Endothelial cell of umbilical vein (primary cell): ENCODE results near the gene GFAP. TPM values are rescaled to one million over a fixed set of nuclear protein-coding genes. Genes with fewer than 3 reads are reported as not detected.

ENCODE experiments used
- BruUV-seq: library from RNA; stranded (reverse); fragments of 400-500 nt; replicated peaks from 2 replicates; lab custom pipeline; 2021; lab: Mats Ljungman, UMichigan
- CTCF ChIA-PET: fragments of 300-600, 350-600 bp; sonication (Branson Sonifier 250); formaldehyde crosslinking; loops from one replicate; lab custom pipeline; 2021; ENCODE audit warnings: antibody characterized with exemption, inconsistent platforms; lab: Charles Lee
- POLR2A ChIA-PET: fragments of 300-600, 350-600 bp; sonication (Branson Sonifier 250); formaldehyde crosslinking; loops from one replicate; lab custom pipeline; 2021; ENCODE audit warnings: antibody characterized with exemption, inconsistent platforms; lab: Charles Lee
- DNase-seq: peaks from one replicate; pipeline ENCODE4 v3.0.0-alpha.2; 2011; ENCODE audit warnings: low read depth, low spot score
- FAIRE-seq: peaks from 2 replicates; lab custom pipeline; 2011; peaks lifted over from hg19 to GRCh38; lab: Jason Lieb, UNC
- H2AFZ ChIP-seq: 2 replicates; pipeline ENCODE4 v1.6.0; 2012; ENCODE audit warnings: low read depth, low read length, control low read depth, inconsistent platforms
- H3K27ac ChIP-seq: 2 replicates; pipeline ENCODE4 v1.5.1; 2011; ENCODE audit warnings: low read depth, mild to moderate bottlenecking, control low read depth, low read length, moderate library complexity; ENCODE audit not compliant: insufficient read depth
- H3K27me3 ChIP-seq, 2 experiments: 2 replicates each; pipeline versions ENCODE4 v1.6.0 to v1.6.1; 2011; ENCODE audit warnings: low read length in 2 of 2, mixed read lengths in 1 of 2; ENCODE audit not compliant: control insufficient read depth in 2 of 2, insufficient read depth in 2 of 2
- H3K36me3 ChIP-seq, 2 experiments: 2 replicates in 1 of 2; 3 replicates in 1 of 2; pipeline ENCODE4 v1.5.1; 2011; ENCODE audit warnings: low read length in 2 of 2, mild to moderate bottlenecking in 1 of 2, moderate library complexity in 1 of 2; ENCODE audit not compliant: control insufficient read depth in 2 of 2, insufficient read depth in 2 of 2; ENCODE audit errors: extremely low read depth in 1 of 2
- H3K4me1 ChIP-seq: 3 replicates; pipeline ENCODE4 v1.5.1; 2011; ENCODE audit warnings: mild to moderate bottlenecking, low read length; ENCODE audit not compliant: control insufficient read depth, insufficient read depth; ENCODE audit errors: extremely low read depth
- H3K4me2 ChIP-seq: 2 replicates; pipeline ENCODE4 v1.6.1; 2011; ENCODE audit warnings: low read length, control low read depth, mixed read lengths; ENCODE audit not compliant: insufficient read depth
- H3K4me3 ChIP-seq, 3 experiments: fragments of 200-600 bp in 1 of 3; sonication (generic), shearing (Covaris generic) in 1 of 3; replicated peaks in 1 of 3; 2 replicates each; pipeline ENCODE4 v1.5.1; 2011 to 2016; ENCODE audit warnings: control low read depth in 3 of 3, low read length in 3 of 3, mild to moderate bottlenecking in 2 of 3, inconsistent platforms in 1 of 3, low read depth in 1 of 3, moderate library complexity in 1 of 3; ENCODE audit not compliant: insufficient read depth in 1 of 3
- H3K79me2 ChIP-seq: 2 replicates; pipeline ENCODE4 v1.6.0; 2012; ENCODE audit warnings: low read length, inconsistent platforms; ENCODE audit not compliant: control insufficient read depth, insufficient read depth
- H3K9ac ChIP-seq: replicated peaks from 2 replicates; pipeline ENCODE3; 2011; ENCODE audit warnings: low read length, control low read depth; ENCODE audit not compliant: insufficient read depth; ENCODE audit errors: extremely low read depth
- H3K9me1 ChIP-seq: replicated peaks from 3 replicates; pipeline ENCODE4 v1.6.0; 2011; ENCODE audit warnings: mild to moderate bottlenecking, low read length; ENCODE audit not compliant: control insufficient read depth, insufficient read depth; ENCODE audit errors: extremely low read depth
- H3K9me3 ChIP-seq: replicated peaks from 2 replicates; pipeline ENCODE4 v1.5.1; 2012; ENCODE audit warnings: low read length, inconsistent platforms; ENCODE audit not compliant: control insufficient read depth, insufficient read depth
- H4K20me1 ChIP-seq: replicated peaks from 2 replicates; pipeline ENCODE3; 2011; ENCODE audit warnings: mild to moderate bottlenecking, low read length; ENCODE audit not compliant: control insufficient read depth, insufficient read depth; ENCODE audit errors: extremely low read depth
- CTCF ChIP-seq, 2 donors: IDR thresholded peaks; 1 replicate in 1 of 2; 2 replicates in 1 of 2; pipeline ENCODE4 v1.5.1; 2011; ENCODE audit warnings: low read length in 2 of 2, mild to moderate bottlenecking in 2 of 2, moderate library complexity in 2 of 2, control low read depth in 1 of 2, inconsistent platforms in 1 of 2, low read depth in 1 of 2; ENCODE audit not compliant: insufficient read depth in 1 of 2; ENCODE audit errors: extremely low read depth in 1 of 2
- EZH2 ChIP-seq: IDR thresholded peaks from 2 replicates; pipeline ENCODE4 v1.6.1; 2012; ENCODE audit warnings: borderline replicate concordance, low read depth, mild to moderate bottlenecking, moderate library complexity, low read length, inconsistent platforms; ENCODE audit not compliant: severe bottlenecking
- FOS ChIP-seq: IDR thresholded peaks from 2 replicates; pipeline ENCODE4 v1.6.1; 2011; ENCODE audit warnings: mild to moderate bottlenecking, low read length, moderate library complexity, borderline replicate concordance; ENCODE audit not compliant: insufficient read depth
- GATA2 ChIP-seq: IDR thresholded peaks from 2 replicates; pipeline ENCODE4 v1.7.0; 2011; ENCODE audit warnings: low read depth, mild to moderate bottlenecking, moderate library complexity, mixed read lengths, low read length; ENCODE audit not compliant: insufficient read length, insufficient read depth
- JUN ChIP-seq: IDR thresholded peaks from 2 replicates; pipeline ENCODE4 v1.6.1; 2011; ENCODE audit warnings: borderline replicate concordance, low read depth; ENCODE audit not compliant: insufficient read length, insufficient read depth
- MAX ChIP-seq: IDR thresholded peaks from 2 replicates; pipeline ENCODE4 v1.6.1; 2011; ENCODE audit not compliant: insufficient read depth, insufficient read length
- MYC ChIP-seq: IDR thresholded peaks from one replicate; pipeline ENCODE4 v1.6.1; 2011; ENCODE audit warnings: mild to moderate bottlenecking, low read depth, low read length
- POLR2A ChIP-seq: IDR thresholded peaks from 2 replicates; pipeline ENCODE4 v1.6.1; 2012; ENCODE audit warnings: low read depth, mild to moderate bottlenecking, control low read depth, low read length
- POLR2AphosphoS5 ChIP-seq: IDR thresholded peaks from 2 replicates; pipeline ENCODE4 v1.6.1; 2012; ENCODE audit warnings: low read depth, mild to moderate bottlenecking, control low read depth, low read length, moderate library complexity; ENCODE audit not compliant: insufficient read depth
- dilution Hi-C: fragments of 300-500 bp; cut with MboI; formaldehyde crosslinking; loops from one replicate; pipeline ENCODE4 v1.15.0; 2019; ENCODE audit warnings: low sequenced_read_pairs; ENCODE audit not compliant: extremely low pct_ligation_motif_present
- intact Hi-C: fragments of 100-400 bp; cut with micrococcal nuclease; formaldehyde crosslinking; loops from one replicate; pipeline ENCODE4 v1.10.0; 2022
- polyA plus RNA-seq, 4 experiments: library from polyadenylated mRNA; depleted of rRNA in 3 of 4; stranded (reverse) in 3 of 4; unstranded in 1 of 4; fragments of >200 nt; gene quantifications; 2 replicates each; pipeline versions ENCODE4 v1.2.1 to v1.2.3, GENCODE V29; 2011 to 2012; ENCODE audit warnings: missing spikeins in 1 of 4
- total RNA-seq: library from RNA; stranded (reverse); gene quantifications from 2 replicates; pipeline ENCODE4 v1.2.3, GENCODE V29; 2021

The GFAP gene
- total and polyA plus RNA-seq, 2 donors (not counting 3 experiments of a cell fraction or from before 2014, with no cell fraction given) = 0.07 to 0.42 TPM

GRCh38 chr17:44865931-44866330, 49.4 kb downstream of the GFAP start:
- peaks cover 10 to 25% of the 10 kb centered on the region in 2 experiments for H3K36me3 ChIP-seq
- no peaks in the 10 kb centered on the region for H3K9me1 ChIP-seq
- FAIRE-seq = no peak
- H3K4me1 ChIP-seq = peaks cover 14% of the 10 kb centered on the region
- H3K9me3 ChIP-seq = no peaks in the 10 kb centered on the region
- dilution Hi-C loops = loop anchor here (25.0 kb wide), 1 partner anchor 104 kb away; the partner anchor contains the start of gene ADAM11
- no peak overlapping the region for H2AFZ ChIP-seq
- H3K79me2 ChIP-seq = no peaks in the 10 kb centered on the region
- intact Hi-C loops = loop anchor here (1.0 kb wide), 2 partner anchors 87 to 91 kb away; no protein-coding TSS in a partner anchor
- no peaks in the 10 kb centered on the region for H4K20me1 ChIP-seq
- POLR2A ChIA-PET = no interaction called here
- TF ChIP-seq EZH2 (no peak), MYC (no peak), POLR2A (no peak), GATA2 (no peak), POLR2AphosphoS5 (no peak), MAX (no peak), FOS (no peak), JUN (no peak), CTCF (IDR thresholded peaks at IDR 0.05; ENCODE audit: extremely low read depth in 1 of 2, insufficient read depth in 1 of 2, low read depth in 1 of 2, low read length in 2 of 2) (no peak)
- H3K4me2 ChIP-seq = no peak overlapping the region
- no peak for DNase-seq
- no TSS peak for BruUV-seq
- H3K4me3 ChIP-seq = no peak overlapping the region
- no peaks in the 10 kb centered on the region for H3K27me3 ChIP-seq
- H3K9ac ChIP-seq = no peak overlapping the region
- CTCF ChIA-PET = interaction anchor here (1.2 to 16.1 kb wide), 4 partner anchors 9 to 107 kb away, joined by 3 to 368 read pairs (median 22); partner anchors contain the start of gene ADAM11
- H3K27ac ChIP-seq = no peak overlapping the region
